ENCODE data around the gene APBA2. TPM values are rescaled to one million over a fixed set of nuclear protein-coding genes. Genes with fewer than 3 reads are reported as not detected.

The APBA2 gene
- total and polyA plus RNA-seq, 10 of the 15 experiments (the other 5 are each of a cell fraction or from before 2014, with no cell fraction given): 0.06 to 0.26 (median 0.07) TPM; not detected in 7

DNA sequence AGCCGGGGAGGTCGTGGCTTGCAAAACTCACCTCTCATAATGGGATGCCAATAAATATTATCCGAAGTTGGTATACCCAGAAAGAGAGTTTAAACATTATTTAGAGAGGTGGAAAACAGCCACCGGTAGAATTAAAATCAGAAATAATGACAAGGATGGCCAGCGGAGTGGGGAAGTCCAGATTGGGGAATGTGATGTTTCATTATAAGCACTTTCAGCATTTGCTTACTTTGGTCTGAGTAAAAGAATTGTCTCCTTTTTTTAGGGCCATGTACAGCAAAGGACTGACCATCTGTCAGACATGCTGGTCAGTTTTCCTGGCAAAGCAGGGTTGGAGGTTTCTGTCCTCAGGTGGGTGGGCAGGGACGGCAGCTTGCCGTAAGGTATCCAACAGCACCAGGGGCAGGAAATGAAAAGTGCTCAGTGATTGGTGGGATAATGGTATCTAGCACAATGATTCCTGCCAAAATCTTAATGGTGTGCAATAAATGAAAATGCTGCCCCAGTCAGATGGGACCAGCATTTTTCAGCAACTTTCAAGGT lies 24.3 kb downstream of the APBA2 start:
- ChIA-PET CTCF (no interaction called here), RAD21 (ENCODE audit: unreplicated experiment) (no interaction called here), SMC1A (ENCODE audit: uncharacterized antibody, unreplicated experiment) (no interaction called here), POLR2A (no interaction called here)
- Histone ChIP-seq H3K9ac (ENCODE audit: control insufficient read depth, insufficient read depth, low read length) (no peak overlapping the region), H3K4me3 (no peak overlapping the region), H4K20me1 (ENCODE audit: control insufficient read depth, insufficient read depth) (no peaks in the 10 kb centered on the region), H3K79me2 (ENCODE audit: control insufficient read depth, insufficient read depth, low read length) (no peaks in the 10 kb centered on the region), H3K27me3 (replicated peaks in 1 of 2; ENCODE audit: control insufficient read depth in 2 of 2, insufficient read depth in 2 of 2, low read length in 1 of 2) (no peaks in the 10 kb centered on the region; a peak in 1 of 4 replicates), H3K9me3 (replicated peaks; ENCODE audit: control insufficient read depth, insufficient read depth, low read length) (no peaks in the 10 kb centered on the region), H3K36me3 (ENCODE audit: control insufficient read depth in 2 of 2, insufficient read depth in 2 of 2, low read length in 1 of 2) (no peaks in the 10 kb centered on the region), H2AFZ (ENCODE audit: control insufficient read depth, low read depth, low read length) (no peak overlapping the region), H3K27ac (ENCODE audit: control insufficient read depth, insufficient read depth) (no peak overlapping the region), H3K4me1 (ENCODE audit: control insufficient read depth, insufficient read depth, low read length) (no peaks in the 10 kb centered on the region), H3K4me2 (ENCODE audit: control insufficient read depth, insufficient read depth) (no peak overlapping the region)
- ATAC-seq (no peak), DNase-seq (ENCODE audit: low read depth, low spot score) (no peak), FAIRE-seq (no peak)
- intact Hi-C loops (cut with micrococcal nuclease; ENCODE audit: unreplicated experiment): no loop called here
- no TSS peak for BruUV-seq (replicated peaks)
- 41% methylated on average over 7 of the region's 7 CpGs for WGBS (ENCODE audit: insufficient coverage, insufficient replicate concordance, low lambda C conversion rate, missing lambda C conversion rate)
- no peak for TF ChIP-seq EED (IDR thresholded peaks at IDR 0.05; ENCODE audit: low read depth)
- TF ChIP-seq MTA2 (IDR thresholded peaks at IDR 0.05; ENCODE audit: low read depth): no peak
- TF ChIP-seq SMC3 (IDR thresholded peaks at IDR 0.05; ENCODE audit: borderline replicate concordance, low read length): no peak
- no peak for TF ChIP-seq PAX5 (IDR thresholded peaks at IDR 0.05; ENCODE audit: borderline replicate concordance, low read depth, low read length)
- in situ Hi-C loops (cut with MboI): no loop called here

DNA sequence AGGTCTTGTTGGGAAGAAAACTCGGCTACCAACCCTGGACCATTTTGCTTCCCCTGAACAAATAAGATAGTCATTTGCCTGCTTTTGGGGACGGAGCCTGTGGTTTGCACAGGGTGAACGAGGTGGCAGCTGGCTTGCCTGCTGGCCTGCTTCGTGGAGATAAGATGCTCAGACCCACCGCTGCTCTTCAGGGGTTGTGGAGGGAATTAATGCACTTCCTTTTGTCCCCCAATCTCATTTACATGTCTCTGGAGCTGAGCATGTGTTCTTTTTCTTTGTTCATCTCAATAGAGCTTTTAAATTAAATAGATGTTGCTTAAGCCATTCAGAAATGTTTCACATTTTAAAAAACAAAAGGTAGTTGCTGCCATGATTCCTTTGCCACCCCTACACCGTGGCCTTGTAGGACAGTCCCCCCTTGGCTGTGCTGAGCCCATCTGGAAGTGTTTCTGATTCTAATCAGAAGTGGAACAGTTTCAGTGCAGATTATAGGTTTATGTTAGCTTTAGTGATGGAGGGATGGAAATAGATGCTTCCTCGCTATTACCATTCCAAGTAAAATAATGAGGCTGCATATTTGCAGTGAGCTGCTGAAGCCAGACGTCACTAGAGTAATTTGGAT lies 25.6 kb downstream of the APBA2 start:
- Histone ChIP-seq H3K79me2 (ENCODE audit: control insufficient read depth, insufficient read depth, low read length) (no peaks in the 10 kb centered on the region), H3K4me1 (ENCODE audit: control insufficient read depth, insufficient read depth, low read length) (no peaks in the 10 kb centered on the region), H3K36me3 (ENCODE audit: control insufficient read depth in 2 of 2, insufficient read depth in 2 of 2, low read length in 1 of 2) (no peaks in the 10 kb centered on the region), H3K4me2 (ENCODE audit: control insufficient read depth, insufficient read depth) (no peak overlapping the region), H4K20me1 (ENCODE audit: control insufficient read depth, insufficient read depth) (no peaks in the 10 kb centered on the region), H3K27me3 (replicated peaks in 1 of 2; ENCODE audit: control insufficient read depth in 2 of 2, insufficient read depth in 2 of 2, low read length in 1 of 2) (no peaks in the 10 kb centered on the region; a peak in 1 of 4 replicates), H2AFZ (ENCODE audit: control insufficient read depth, low read depth, low read length) (no peak overlapping the region), H3K4me3 (no peak overlapping the region), H3K27ac (ENCODE audit: control insufficient read depth, insufficient read depth) (no peak overlapping the region), H3K9me3 (replicated peaks; ENCODE audit: control insufficient read depth, insufficient read depth, low read length) (no peaks in the 10 kb centered on the region), H3K9ac (ENCODE audit: control insufficient read depth, insufficient read depth, low read length) (no peak overlapping the region)
- FAIRE-seq: no peak
- 2% methylated on average over 8 of the region's 8 CpGs for WGBS (ENCODE audit: insufficient coverage, insufficient replicate concordance, low lambda C conversion rate, missing lambda C conversion rate)
- ChIA-PET SMC1A (ENCODE audit: uncharacterized antibody, unreplicated experiment) (no interaction called here), RAD21 (ENCODE audit: unreplicated experiment) (no interaction called here), CTCF (no interaction called here), POLR2A (no interaction called here)
- no peak for DNase-seq (ENCODE audit: low read depth, low spot score)
- no peak for ATAC-seq
- BruUV-seq (replicated peaks): no TSS peak
- TF ChIP-seq, protein P1, sequence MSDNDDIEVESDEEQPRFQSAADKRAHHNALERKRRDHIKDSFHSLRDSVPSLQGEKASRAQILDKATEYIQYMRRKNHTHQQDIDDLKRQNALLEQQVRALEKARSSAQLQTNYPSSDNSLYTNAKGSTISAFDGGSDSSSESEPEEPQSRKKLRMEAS (IDR thresholded peaks at IDR 0.05; ENCODE audit: low read depth, low read length): no peak
- TF ChIP-seq NR2F1 (conservative IDR thresholded peaks at IDR 0.05) (no peak), KLF5 (IDR thresholded peaks at IDR 0.05; ENCODE audit: partially characterized antibody) (no peak), EP300 (IDR thresholded peaks at IDR 0.05; ENCODE audit: borderline replicate concordance in 1 of 2, control insufficient read depth in 1 of 2, low read depth in 2 of 2, low read length in 2 of 2) (no peak)
- intact Hi-C loops (cut with micrococcal nuclease; ENCODE audit: unreplicated experiment) (no loop called here), in situ Hi-C loops (cut with MboI) (no loop called here)
